H1 (cell line): ENCODE measurements around the gene RAI14. TPM values are rescaled to one million over a fixed set of nuclear protein-coding genes. Genes with fewer than 3 reads are reported as not detected.

Source experiments
- CTCF ChIA-PET: fragments of 300-600 bp; sonication (Branson Sonifier 250); formaldehyde crosslinking; loops from one replicate; lab custom pipeline; 2021; ENCODE audit not compliant: partially characterized antibody; lab: Charles Lee
- POLR2A ChIA-PET: fragments of 300-600 bp; sonication (Branson Sonifier 250); formaldehyde crosslinking; loops from one replicate; lab custom pipeline; 2021; ENCODE audit warnings: inconsistent platforms; ENCODE audit not compliant: partially characterized antibody; lab: Charles Lee
- DNase-seq, 2 experiments: peaks; one replicate each; pipeline versions ENCODE4 v3.0.0 to v3.0.0-alpha.2; 2010 to 2022; ENCODE audit warnings: low spot score in 2 of 2, low read depth in 1 of 2, mixed read lengths in 1 of 2
- FAIRE-seq: peaks from 2 replicates; lab custom pipeline; 2011; peaks lifted over from hg19 to GRCh38; lab: Jason Lieb, UNC
- H2AFZ ChIP-seq: 2 replicates; pipeline ENCODE4 v1.8.1; 2012; ENCODE audit warnings: low read length, inconsistent platforms
- H2AK5ac ChIP-seq: 2 replicates; pipeline ENCODE4 v1.6.1; 2013; ENCODE audit warnings: low read depth, low read length
- H2BK120ac ChIP-seq: replicated peaks from 2 replicates; pipeline ENCODE3; 2013; ENCODE audit warnings: low read depth, low read length, inconsistent platforms
- H2BK12ac ChIP-seq: 2 replicates; pipeline ENCODE4 v1.6.1; 2013; ENCODE audit warnings: low read depth, low read length
- H2BK15ac ChIP-seq: 2 replicates; pipeline ENCODE4 v1.6.1; 2013; ENCODE audit warnings: low read length
- H2BK20ac ChIP-seq: 2 replicates; pipeline ENCODE4 v1.6.1; 2013; ENCODE audit warnings: low read length
- H2BK5ac ChIP-seq: 2 replicates; pipeline ENCODE4 v1.6.1; 2013; ENCODE audit warnings: low read depth, low read length
- H3K14ac ChIP-seq: 2 replicates; pipeline ENCODE4 v1.6.1; 2013; ENCODE audit warnings: inconsistent platforms; ENCODE audit not compliant: insufficient read length
- H3K18ac ChIP-seq: 2 replicates; pipeline ENCODE4 v1.6.1; 2013; ENCODE audit warnings: low read length; ENCODE audit errors: extremely low read depth
- H3K23ac ChIP-seq: 2 replicates; pipeline ENCODE4 v1.6.1; 2013; ENCODE audit warnings: inconsistent platforms; ENCODE audit not compliant: insufficient read length
- H3K23me2 ChIP-seq: 2 replicates; pipeline ENCODE4 v1.6.1; 2013; ENCODE audit warnings: low read depth, low read length
- H3K27ac ChIP-seq: 2 replicates; pipeline ENCODE4 v1.6.1; 2011; ENCODE audit warnings: low read depth, low read length, inconsistent platforms
- H3K27me3 ChIP-seq, 4 experiments: replicated peaks in 1 of 4; 1 replicate in 1 of 4; 2 replicates in 3 of 4; pipeline versions ENCODE4 v1.6.1 to v1.8.1; 2011 to 2013; ENCODE audit warnings: low read length in 3 of 4, mild to moderate bottlenecking in 3 of 4, inconsistent platforms in 2 of 4, mixed read lengths in 2 of 4, moderate library complexity in 1 of 4; ENCODE audit not compliant: control insufficient read depth in 3 of 4, insufficient read depth in 3 of 4; ENCODE audit errors: extremely low read depth in 1 of 4
- H3K36me3 ChIP-seq, 4 experiments: 2 replicates each; pipeline versions ENCODE4 v1.6.1 to v1.8.1; 2011 to 2013; ENCODE audit warnings: mild to moderate bottlenecking in 4 of 4, low read length in 3 of 4, moderate library complexity in 2 of 4, control low read depth in 1 of 4, inconsistent platforms in 1 of 4; ENCODE audit not compliant: insufficient read depth in 4 of 4, control insufficient read depth in 2 of 4
- H3K4ac ChIP-seq: replicated peaks from 2 replicates; pipeline ENCODE3; 2013; ENCODE audit warnings: low read length, low read depth, mixed read lengths, inconsistent platforms; ENCODE audit not compliant: insufficient read length
- H3K4me1 ChIP-seq, 4 experiments: replicated peaks in 1 of 4; 1 replicate in 1 of 4; 2 replicates in 3 of 4; pipeline versions ENCODE4 v1.6.1 to v1.8.1; 2011 to 2013; ENCODE audit warnings: low read length in 3 of 4, inconsistent platforms in 2 of 4, mixed read lengths in 1 of 4; ENCODE audit not compliant: insufficient read depth in 4 of 4, control insufficient read depth in 3 of 4
- H3K4me2 ChIP-seq, 2 experiments: 2 replicates each; pipeline versions ENCODE4 v1.6.1 to v1.8.1; 2011 to 2013; ENCODE audit warnings: low read depth in 2 of 2, low read length in 2 of 2, control low read depth in 1 of 2, inconsistent platforms in 1 of 2, mild to moderate bottlenecking in 1 of 2; ENCODE audit not compliant: insufficient read depth in 1 of 2
- H3K4me3 ChIP-seq, 4 experiments: fragments of 200-600, 300-600 bp in 1 of 4; sonication (generic), shearing (Covaris generic), sonication (Bioruptor Twin) in 1 of 4; 2 replicates each; pipeline versions ENCODE4 v1.5.1 to v1.8.1; 2011 to 2016; ENCODE audit warnings: low read length in 4 of 4, low read depth in 3 of 4, control low read depth in 2 of 4, inconsistent platforms in 2 of 4, mild to moderate bottlenecking in 2 of 4, mixed read lengths in 1 of 4, moderate library complexity in 1 of 4; ENCODE audit not compliant: insufficient read depth in 2 of 4; ENCODE audit errors: extremely low read depth in 1 of 4
- H3K56ac ChIP-seq: replicated peaks from 2 replicates; pipeline ENCODE3; 2013; ENCODE audit warnings: low read depth, mild to moderate bottlenecking, mixed read lengths, low read length, inconsistent platforms; ENCODE audit not compliant: insufficient read length
- H3K79me1 ChIP-seq: 2 replicates; pipeline ENCODE4 v1.6.1; 2013; ENCODE audit warnings: low read depth, low read length, control low read depth
- H3K79me2 ChIP-seq, 2 experiments: 2 replicates each; pipeline versions ENCODE4 v1.6.1 to v1.8.1; 2012 to 2013; ENCODE audit warnings: low read length in 2 of 2, mild to moderate bottlenecking in 2 of 2, inconsistent platforms in 1 of 2; ENCODE audit not compliant: insufficient read depth in 2 of 2, control insufficient read depth in 1 of 2
- H3K9ac ChIP-seq, 4 experiments: replicated peaks in 1 of 4; 1 replicate in 1 of 4; 2 replicates in 3 of 4; pipeline versions ENCODE4 v1.6.1 to v1.8.1; 2011 to 2013; ENCODE audit warnings: low read depth in 3 of 4, low read length in 3 of 4, control low read depth in 2 of 4, mild to moderate bottlenecking in 2 of 4, moderate library complexity in 2 of 4, inconsistent platforms in 1 of 4; ENCODE audit errors: extremely low read depth in 1 of 4
- H3K9me3 ChIP-seq, 2 experiments: 2 replicates each; pipeline versions ENCODE4 v1.6.1 to v1.8.1; 2012 to 2013; ENCODE audit warnings: mild to moderate bottlenecking in 2 of 2, moderate library complexity in 2 of 2, control low read depth in 1 of 2, inconsistent platforms in 1 of 2, low read depth in 1 of 2, low read length in 1 of 2, mixed read lengths in 1 of 2; ENCODE audit not compliant: insufficient read depth in 2 of 2
- H4K20me1 ChIP-seq, 2 experiments: replicated peaks in 1 of 2; 2 replicates each; pipeline versions ENCODE3 to v1.8.1; 2011 to 2013; ENCODE audit warnings: inconsistent platforms in 2 of 2, low read length in 2 of 2, mild to moderate bottlenecking in 1 of 2; ENCODE audit not compliant: insufficient read depth in 2 of 2, control insufficient read depth in 1 of 2
- H4K5ac ChIP-seq: 2 replicates; pipeline ENCODE4 v1.6.1; 2013; ENCODE audit warnings: low read length, low read depth, mixed read lengths, inconsistent platforms; ENCODE audit not compliant: insufficient read length
- H4K8ac ChIP-seq: 2 replicates; pipeline ENCODE4 v1.8.0; 2013; ENCODE audit warnings: mild to moderate bottlenecking, moderate library complexity, low read length, inconsistent platforms; ENCODE audit not compliant: insufficient read depth; ENCODE audit errors: extremely low read depth
- H4K91ac ChIP-seq: replicated peaks from 2 replicates; pipeline ENCODE3; 2013; ENCODE audit warnings: low read length, mixed read lengths, inconsistent platforms; ENCODE audit not compliant: insufficient read length
- ASH2L ChIP-seq: fragments of 200-600, 300-600 bp; sonication (generic); IDR thresholded peaks from one replicate; pipeline ENCODE4 v1.7.1; 2017; ENCODE audit warnings: low read length
- CTBP2 ChIP-seq: IDR thresholded peaks from 2 replicates; pipeline ENCODE4 v1.7.0; 2011; ENCODE audit warnings: borderline replicate concordance, mild to moderate bottlenecking, moderate library complexity, mixed read lengths, low read length; ENCODE audit not compliant: insufficient read depth, insufficient read length
- GABPA ChIP-seq: IDR thresholded peaks from 2 replicates; pipeline ENCODE4 v1.6.1; 2011; ENCODE audit warnings: mild to moderate bottlenecking, low read length, moderate library complexity, borderline replicate concordance; ENCODE audit not compliant: insufficient read depth
- GTF2F1 ChIP-seq: IDR thresholded peaks from 2 replicates; pipeline ENCODE4 v1.6.1; 2012; ENCODE audit warnings: low read depth, low read length, improper control_type of control experiment, borderline replicate concordance
- SIX5 ChIP-seq: IDR thresholded peaks from 2 replicates; pipeline ENCODE4 v1.6.1; 2011; ENCODE audit warnings: mild to moderate bottlenecking, low read depth, low read length
- WGBS, 2 experiments: shearing (Covaris generic) in 1 of 2; methylation state at CpG; one replicate each; pipeline versions ENCODE4 v1.1.6 to v1.1.7; 2013 to 2015; ENCODE audit warnings: low lambda C conversion rate in 2 of 2, mixed read lengths in 2 of 2, inconsistent platforms in 1 of 2, low coverage in 1 of 2, missing lambda C conversion rate in 1 of 2; ENCODE audit not compliant: insufficient replicate concordance in 2 of 2, insufficient coverage in 1 of 2, insufficient read length in 1 of 2; ENCODE audit errors: extremely low coverage in 1 of 2, missing lambda C conversion rate in 1 of 2; 5-methylcytosine and 5-hydroxymethylcytosine counted together
- polyA plus RNA-seq, 7 experiments: library from polyadenylated mRNA; depleted of rRNA in 3 of 7; stranded (reverse) in 5 of 7; unstranded in 2 of 7; fragments of >200 nt in 5 of 7; fragments of 200-250 nt in 2 of 7; gene quantifications; 1 replicate in 5 of 7; 2 replicates in 1 of 7; 4 replicates in 1 of 7; pipeline versions ENCODE4 v1.2.1 to v1.2.3, GENCODE V29; 2011 to 2013; ENCODE audit warnings: missing spikeins in 2 of 7, mixed read lengths in 2 of 7
- total RNA-seq: library from RNA; stranded (reverse); fragmentation: NEBNext Ultra II Directional; extraction: Animal tissue kit (Norgen Biotek cat#: 25700); gene quantifications from 2 replicates; pipeline ENCODE4 v1.2.1, GENCODE V29; 2021
- TF ChIP-seq, protein P1 (sequence below): IDR thresholded peaks from 2 replicates; pipeline ENCODE4 v1.6.1; 2012; ENCODE audit warnings: inconsistent platforms
- TF ChIP-seq, protein P2 (sequence below): IDR thresholded peaks from 2 replicates; pipeline ENCODE4 v1.6.1; 2012; ENCODE audit warnings: low read length, inconsistent platforms

Gene RAI14
- total and polyA plus RNA-seq, 2 of the 8 experiments (the other 6 are each of a cell fraction or from before 2014, with no cell fraction given) = 48.4 to 210 TPM

DNA sequence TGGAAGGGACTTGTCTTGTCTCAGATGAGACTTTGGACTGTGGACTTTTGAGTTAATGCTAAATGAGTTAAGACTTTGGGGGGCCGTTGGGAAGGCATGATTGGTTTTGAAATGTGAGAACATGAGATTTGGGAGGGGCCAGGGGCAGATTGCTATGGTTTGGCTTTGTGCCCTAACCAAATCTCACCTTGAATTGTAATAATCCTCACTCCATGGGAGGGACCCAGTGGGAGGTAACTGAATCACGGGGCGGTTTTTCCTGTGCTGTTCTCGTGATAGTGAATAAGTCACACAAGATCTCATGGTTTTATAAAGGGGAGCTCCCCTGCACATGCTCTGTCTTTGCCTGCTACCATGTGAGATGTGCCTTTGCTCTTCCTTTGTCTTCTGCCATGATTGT is 72.1 kb downstream of the RAI14 start:
- Histone ChIP-seq H3K23me2 (no peaks in the 10 kb centered on the region), H4K91ac (no peak overlapping the region), H2AK5ac (no peak overlapping the region), H3K79me2 (peaks cover 0 to 94% of the 10 kb centered on the region in 2 experiments; a peak in 2 of 4 replicates), H2BK12ac (no peak overlapping the region), H2AFZ (no peak overlapping the region), H3K79me1 (no peaks in the 10 kb centered on the region; the same call in 1 of the 2 replicates), H3K27me3 (no peaks in the 10 kb centered on the region), H4K8ac (no peak overlapping the region), H2BK5ac (no peak overlapping the region), H2BK15ac (no peak overlapping the region), H3K9ac (no peak overlapping the region), H4K20me1 (peaks cover 0 to 2% of the 10 kb centered on the region in 2 experiments), H3K23ac (no peak overlapping the region), H3K56ac (no peak overlapping the region), H3K4ac (no peak overlapping the region), H3K4me2 (no peak overlapping the region), H3K4me3 (no peak overlapping the region), H3K9me3 (peaks cover 15 to 21% of the 10 kb centered on the region in 2 experiments), H3K18ac (no peak overlapping the region), H4K5ac (no peak overlapping the region), H2BK120ac (no peak overlapping the region), H3K4me1 (no peaks in the 10 kb centered on the region), H3K36me3 (peaks cover 0 to 19% (median 8%) of the 10 kb centered on the region in 4 experiments; a peak in 4 of 8 replicates), H3K14ac (no peak overlapping the region), H3K27ac (no peak overlapping the region), H2BK20ac (no peak overlapping the region)
- no peak for DNase-seq
- 91% methylated on average over 4 of the region's 4 CpGs; no CpG with 5 or more reads in 1 of the 2 experiments for WGBS, 2 experiments
- POLR2A ChIA-PET = no interaction called here
- FAIRE-seq = no peak
- CTCF ChIA-PET = interaction anchor here (0.6 to 1.5 kb wide), 2 partner anchors 10 to 32 kb away, joined by 3 read pairs; no protein-coding TSS in a partner anchor
- TF ChIP-seq CTBP2 (no peak), SIX5 (no peak), ASH2L (no peak), GTF2F1 (no peak), GABPA (no peak)
- TF ChIP-seq, protein P1, sequence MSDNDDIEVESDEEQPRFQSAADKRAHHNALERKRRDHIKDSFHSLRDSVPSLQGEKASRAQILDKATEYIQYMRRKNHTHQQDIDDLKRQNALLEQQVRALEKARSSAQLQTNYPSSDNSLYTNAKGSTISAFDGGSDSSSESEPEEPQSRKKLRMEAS = no peak
- TF ChIP-seq, protein P2, sequence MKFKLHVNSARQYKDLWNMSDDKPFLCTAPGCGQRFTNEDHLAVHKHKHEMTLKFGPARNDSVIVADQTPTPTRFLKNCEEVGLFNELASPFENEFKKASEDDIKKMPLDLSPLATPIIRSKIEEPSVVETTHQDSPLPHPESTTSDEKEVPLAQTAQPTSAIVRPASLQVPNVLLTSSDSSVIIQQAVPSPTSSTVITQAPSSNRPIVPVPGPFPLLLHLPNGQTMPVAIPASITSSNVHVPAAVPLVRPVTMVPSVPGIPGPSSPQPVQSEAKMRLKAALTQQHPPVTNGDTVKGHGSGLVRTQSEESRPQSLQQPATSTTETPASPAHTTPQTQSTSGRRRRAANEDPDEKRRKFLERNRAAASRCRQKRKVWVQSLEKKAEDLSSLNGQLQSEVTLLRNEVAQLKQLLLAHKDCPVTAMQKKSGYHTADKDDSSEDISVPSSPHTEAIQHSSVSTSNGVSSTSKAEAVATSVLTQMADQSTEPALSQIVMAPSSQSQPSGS = no peak
